MCF 10A (cell line): ENCODE measurements around the gene NTM. TPM values are rescaled to one million over a fixed set of nuclear protein-coding genes. Genes with fewer than 3 reads are reported as not detected.

Source experiments
- BruUV-seq: library from RNA; stranded (reverse); fragments of 400-500 nt; replicated peaks from 2 replicates; lab custom pipeline; 2021; lab: Mats Ljungman, UMichigan
- CTCF ChIA-PET: fragments of 300-600 bp; sonication (Branson Sonifier 250); formaldehyde crosslinking; extraction: SDS; loops from one replicate; lab custom pipeline; 2021; ENCODE audit warnings: antibody characterized with exemption, inconsistent platforms; lab: Yijun Ruan, JAX
- POLR2A ChIA-PET: fragments of 300-600, 350-650 bp; sonication (Branson Sonifier 250); formaldehyde crosslinking; extraction: SDS; loops from one replicate; lab custom pipeline; 2020; ENCODE audit warnings: antibody characterized with exemption, inconsistent platforms; lab: Yijun Ruan, JAX
- DNase-seq: peaks from one replicate; pipeline ENCODE4 v3.0.0-alpha.2; 2018; ENCODE audit not compliant: unreplicated experiment
- H3K27ac Mint-ChIP-seq: one replicate; pipeline ENCODE4 v1.8.0; 2022; ENCODE audit warnings: mild to moderate bottlenecking, low read depth, mixed read lengths; ENCODE audit not compliant: unreplicated experiment
- H3K27me3 Mint-ChIP-seq: one replicate; pipeline ENCODE4 v1.8.0; 2022; ENCODE audit warnings: mixed read lengths; ENCODE audit not compliant: insufficient read depth, unreplicated experiment
- H3K36me3 Mint-ChIP-seq: one replicate; pipeline ENCODE4 v1.8.0; 2022; ENCODE audit warnings: mild to moderate bottlenecking, moderate library complexity, mixed read lengths; ENCODE audit not compliant: insufficient read depth, unreplicated experiment
- H3K4me1 Mint-ChIP-seq: one replicate; pipeline ENCODE4 v1.8.0; 2022; ENCODE audit warnings: mixed read lengths; ENCODE audit not compliant: insufficient read depth, unreplicated experiment
- H3K4me3 Mint-ChIP-seq: one replicate; pipeline ENCODE4 v1.8.0; 2022; ENCODE audit warnings: mild to moderate bottlenecking, moderate library complexity, mixed read lengths; ENCODE audit not compliant: unreplicated experiment
- H3K9me3 Mint-ChIP-seq: one replicate; pipeline ENCODE4 v1.8.0; 2022; ENCODE audit warnings: mixed read lengths; ENCODE audit not compliant: unreplicated experiment
- CTCF ChIP-seq: fragments of 200-600 bp; IDR thresholded peaks from one replicate; pipeline ENCODE4 v1.8.0; 2022; ENCODE audit warnings: antibody characterized with exemption, mild to moderate bottlenecking; ENCODE audit not compliant: unreplicated experiment
- intact Hi-C: fragments of 100-400 bp; cut with micrococcal nuclease; formaldehyde crosslinking; loops from 2 replicates; pipeline ENCODE4 v1.14.1; 2022
- total RNA-seq: library from RNA; stranded (reverse); gene quantifications from 2 replicates; pipeline ENCODE4 v1.2.3, GENCODE V29; 2022

NTM gene
- total RNA-seq, 1 experiment from 2014 or later = not detected

- Mint-ChIP-seq H3K36me3 (no peaks in the 10 kb centered on the region), H3K9me3 (peaks cover 15% of the 10 kb centered on the region), H3K4me3 (no peak overlapping the region), H3K4me1 (no peaks in the 10 kb centered on the region), H3K27ac (no peak overlapping the region), H3K27me3 (no peaks in the 10 kb centered on the region)
- intact Hi-C loops = no loop called here
- no TSS peak for BruUV-seq
- CTCF ChIA-PET = interaction anchor here (0.6 kb wide), 1 partner anchor 83 kb away, joined by 4 read pairs; no protein-coding TSS in a partner anchor
- no peak for TF ChIP-seq CTCF
- POLR2A ChIA-PET = no interaction called here
- no peak for DNase-seq
These were observed 684.4 kb downstream of the NTM start for GRCh38 chr11:132054822-132055221.

GRCh38 chr11:132055296-132055695 lies 684.9 kb downstream of the NTM start:
- Mint-ChIP-seq H3K27me3 (no peaks in the 10 kb centered on the region), H3K9me3 (peaks cover 13% of the 10 kb centered on the region), H3K4me1 (no peaks in the 10 kb centered on the region), H3K4me3 (no peak overlapping the region), H3K36me3 (no peaks in the 10 kb centered on the region), H3K27ac (no peak overlapping the region)
- TF ChIP-seq CTCF = no peak
- DNase-seq = no peak
- POLR2A ChIA-PET = no interaction called here
- BruUV-seq = no TSS peak
- intact Hi-C loops = no loop called here
- CTCF ChIA-PET = interaction anchor here (0.6 kb wide), 1 partner anchor 83 kb away, joined by 4 read pairs; no protein-coding TSS in a partner anchor

- H3K4me1 Mint-ChIP-seq = no peaks in the 10 kb centered on the region
- H3K27me3 Mint-ChIP-seq = no peaks in the 10 kb centered on the region
- no peak overlapping the region for H3K27ac Mint-ChIP-seq
- intact Hi-C loops = no loop called here
- H3K4me3 Mint-ChIP-seq = no peak overlapping the region
- no peak for DNase-seq
- CTCF ChIA-PET = no interaction called here
- BruUV-seq = no TSS peak
- H3K9me3 Mint-ChIP-seq = peaks cover 10% of the 10 kb centered on the region
- TF ChIP-seq CTCF = no peak
- POLR2A ChIA-PET = no interaction called here
- H3K36me3 Mint-ChIP-seq = no peaks in the 10 kb centered on the region
These were observed 686.3 kb downstream of the NTM start for GRCh38 chr11:132056689-132057088.

- ChIA-PET CTCF (no interaction called here), POLR2A (no interaction called here)
- Mint-ChIP-seq H3K4me3 (no peak overlapping the region), H3K36me3 (no peaks in the 10 kb centered on the region), H3K4me1 (no peaks in the 10 kb centered on the region), H3K27ac (no peak overlapping the region), H3K27me3 (no peaks in the 10 kb centered on the region), H3K9me3 (peaks cover 7% of the 10 kb centered on the region)
- TF ChIP-seq CTCF = no peak
- DNase-seq = no peak
- no TSS peak for BruUV-seq
- intact Hi-C loops = no loop called here
These were observed 686.9 kb downstream of the NTM start for GRCh38 chr11:132057266-132057665.
